ENCODE results near the gene FGD4.

Gene FGD4

DNA sequence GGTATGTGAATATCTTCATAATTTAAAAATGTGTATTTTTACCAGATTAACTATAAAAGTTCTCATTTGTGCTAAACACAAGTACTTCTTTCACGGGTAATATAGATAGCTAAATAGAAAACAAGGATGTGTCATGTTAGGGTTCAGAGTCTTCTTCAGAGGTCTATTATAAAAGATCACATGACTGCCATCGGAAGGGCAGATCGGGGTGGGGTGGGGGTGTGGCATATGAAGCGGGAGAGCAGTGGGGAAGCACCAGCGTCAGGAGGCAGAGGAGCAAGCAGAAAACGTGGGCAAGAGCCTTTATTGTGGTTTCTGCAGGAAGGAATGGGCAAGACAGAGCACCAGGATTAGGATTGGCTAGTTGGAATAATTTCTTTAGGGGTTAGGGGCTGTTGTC lies 216.1 kb downstream of the FGD4 start:
- no peak for DNase-seq

DNA sequence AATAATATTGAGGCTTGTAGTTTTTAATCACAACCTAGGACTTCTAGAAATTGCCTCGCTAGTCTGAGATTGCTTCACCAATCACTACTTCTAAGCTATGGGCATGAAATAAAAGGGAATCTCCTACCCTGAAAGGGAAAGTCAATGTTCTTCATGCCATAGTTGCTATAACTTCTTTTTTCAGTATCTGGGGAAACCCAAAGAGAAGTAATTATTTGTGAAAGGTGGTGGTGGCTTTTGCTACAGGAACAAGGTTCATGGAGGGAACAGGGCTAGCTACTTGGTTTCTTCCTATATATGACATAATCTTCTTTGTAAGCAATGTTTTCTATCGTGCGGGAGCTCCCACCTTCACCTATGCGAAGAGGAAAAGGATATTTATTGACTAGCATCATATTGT lies 218.2 kb downstream of the FGD4 start:
- DNase-seq: no peak

DNA sequence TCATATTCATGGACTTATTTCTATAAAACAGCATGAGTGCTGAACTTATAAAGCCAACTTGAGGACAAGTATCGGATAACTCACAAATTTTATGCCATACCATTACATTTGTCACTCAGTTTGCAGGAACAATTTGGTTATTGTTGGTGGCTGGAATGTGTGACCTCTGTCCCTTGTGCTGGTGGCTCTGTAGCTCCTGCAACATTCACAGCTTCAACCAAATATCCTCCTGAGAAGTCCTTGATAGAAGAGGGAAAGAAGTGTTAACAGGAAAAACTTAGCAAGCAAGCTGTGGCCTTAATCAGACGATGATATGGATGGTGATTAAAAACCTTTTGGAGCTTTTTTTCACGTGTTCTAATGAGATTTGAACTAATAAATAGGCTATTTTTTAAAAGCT lies 218.8 kb downstream of the FGD4 start:
- DNase-seq: no peak

DNA sequence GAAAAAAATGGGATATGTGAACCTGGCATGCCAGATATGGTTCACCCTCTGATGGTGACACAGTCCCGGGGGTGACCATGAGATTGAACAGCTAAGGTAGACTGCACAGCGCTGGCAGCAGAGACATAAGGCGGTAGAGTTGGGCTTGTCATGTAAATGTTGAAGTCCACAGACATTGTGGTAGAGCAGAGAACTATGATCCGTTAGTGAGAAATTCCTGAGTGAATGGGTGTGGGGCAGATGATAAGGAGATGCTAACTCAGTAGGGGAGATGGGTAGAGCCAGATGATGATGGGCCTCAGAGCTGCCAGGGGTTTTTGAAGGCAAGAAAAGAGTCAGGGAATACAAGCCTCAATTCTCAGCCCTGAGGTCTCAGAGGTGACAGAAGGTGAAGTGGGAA lies 228.6 kb downstream of the FGD4 start:
- no peak for DNase-seq

DNA sequence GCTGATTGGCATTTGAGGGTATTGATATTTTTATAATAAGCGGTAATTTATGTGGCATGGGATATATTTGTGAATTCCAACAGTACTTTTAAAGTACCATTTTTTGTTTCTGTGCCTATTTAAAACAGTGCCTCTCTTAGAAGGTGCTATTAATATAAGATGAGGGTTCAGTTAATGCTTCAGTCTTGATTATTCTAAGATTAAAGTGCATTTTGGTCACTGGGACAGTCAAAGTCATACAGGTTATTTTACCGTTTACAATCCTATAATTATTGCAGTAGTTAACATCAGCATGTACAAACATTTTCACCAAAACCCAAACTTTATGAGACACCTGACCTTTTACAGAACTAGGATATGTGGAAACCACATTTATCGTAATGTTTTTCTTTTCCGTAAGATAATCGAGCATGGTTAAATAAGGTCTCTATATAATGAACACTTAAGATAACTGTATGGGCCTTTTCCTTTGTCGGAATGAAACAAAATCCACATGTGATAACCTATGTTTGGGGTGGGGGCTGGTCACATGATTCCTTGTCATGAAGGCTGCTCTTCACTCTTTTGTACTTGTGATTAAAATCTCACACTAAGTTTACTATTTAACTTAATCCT lies 242.0 kb downstream of the FGD4 start:
- DNase-seq: no peak

DNA sequence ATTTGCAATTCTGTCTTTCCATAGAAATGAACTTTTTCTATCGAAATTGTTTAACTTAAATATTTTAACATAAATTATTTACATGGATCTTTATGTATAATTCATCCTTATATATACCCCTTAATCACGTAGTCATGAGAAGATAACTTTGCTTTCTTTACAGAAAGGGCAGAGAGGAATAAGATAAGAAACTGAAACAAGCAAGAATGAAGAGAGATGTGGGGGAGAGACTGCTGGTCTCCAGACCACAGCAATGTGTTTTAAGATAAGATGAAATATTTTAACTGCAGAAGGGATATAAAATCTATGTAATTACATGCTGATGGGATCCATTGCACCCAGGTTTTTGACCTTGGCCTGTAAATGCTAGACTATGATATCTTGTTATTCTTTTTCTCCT lies 245.1 kb downstream of the FGD4 start:
- no peak for DNase-seq

DNA sequence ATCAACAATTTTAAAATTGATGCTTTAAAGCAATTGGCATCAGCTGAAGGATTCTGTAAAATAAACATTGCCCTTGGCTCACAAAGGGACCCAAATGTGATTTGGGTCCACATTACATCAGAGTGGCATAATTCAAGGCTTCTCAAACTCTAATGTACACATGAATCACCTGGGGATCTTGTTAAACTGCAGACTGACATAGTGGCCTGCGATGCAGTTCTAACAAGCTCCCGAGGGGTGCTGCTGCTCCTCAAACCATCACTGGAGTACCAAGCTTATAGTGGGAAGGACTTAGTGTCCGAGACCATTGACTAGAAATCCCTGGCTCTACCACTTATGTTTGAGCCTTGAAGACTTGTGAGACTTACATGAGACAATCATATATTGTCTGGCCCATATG lies 247.9 kb downstream of the FGD4 start:
- no peak for DNase-seq

DNA sequence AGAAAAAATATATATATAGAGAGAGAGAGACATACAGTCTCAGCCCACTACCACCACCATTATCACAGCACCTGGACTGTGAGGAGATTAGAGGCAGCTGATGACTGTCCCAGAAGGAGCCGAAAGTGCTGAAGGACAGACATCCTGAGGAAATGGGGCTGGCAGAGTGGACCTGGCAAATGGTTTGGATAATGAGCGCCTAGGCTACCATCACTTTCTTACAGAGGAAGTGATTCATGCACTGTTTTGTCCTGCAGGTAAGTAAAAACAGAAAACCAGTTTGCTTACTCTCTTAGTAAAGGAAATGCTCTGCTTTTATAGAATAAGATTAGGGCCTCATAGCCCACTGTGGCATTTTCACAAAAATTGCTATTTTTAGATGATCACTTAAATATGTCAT lies 251.2 kb downstream of the FGD4 start:
- no peak for DNase-seq

DNA sequence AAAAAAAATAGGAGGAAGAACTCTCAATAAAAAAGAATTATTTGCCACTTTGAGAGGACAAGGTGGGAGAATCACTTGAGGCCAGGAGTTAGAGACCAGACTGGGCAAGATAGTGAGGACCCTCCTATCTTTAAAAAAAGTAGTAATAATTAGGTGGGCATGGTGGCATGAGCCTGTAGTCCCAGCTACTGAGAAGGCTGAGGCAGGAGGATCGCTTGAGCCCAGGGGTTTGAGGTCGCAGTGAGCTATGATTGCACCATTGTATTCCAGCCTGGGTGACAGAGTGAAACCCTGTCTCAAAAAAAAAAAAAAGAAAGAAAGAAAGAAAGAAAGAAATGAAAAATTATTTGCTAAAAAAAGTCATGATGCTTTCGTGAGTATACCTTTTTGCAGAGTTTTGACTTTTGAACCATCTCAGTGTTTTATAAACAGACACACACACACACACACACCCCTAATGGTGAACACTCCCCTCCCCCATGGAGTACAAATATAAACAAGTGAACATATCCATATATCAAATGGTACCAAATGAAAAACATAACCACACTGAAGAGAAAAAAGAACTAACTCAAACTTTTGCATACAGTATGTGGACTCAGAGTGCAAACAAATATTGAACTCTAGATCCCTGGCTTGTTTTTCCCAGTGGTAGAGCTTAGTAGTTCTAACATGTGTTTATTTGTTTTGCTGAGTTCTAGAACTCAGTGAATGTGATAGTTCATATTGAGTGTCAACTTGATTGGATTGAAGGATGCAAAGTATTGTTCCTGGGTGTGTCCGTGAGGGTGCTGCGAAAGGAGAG lies 252.0 kb downstream of the FGD4 start:
- no peak for DNase-seq

DNA sequence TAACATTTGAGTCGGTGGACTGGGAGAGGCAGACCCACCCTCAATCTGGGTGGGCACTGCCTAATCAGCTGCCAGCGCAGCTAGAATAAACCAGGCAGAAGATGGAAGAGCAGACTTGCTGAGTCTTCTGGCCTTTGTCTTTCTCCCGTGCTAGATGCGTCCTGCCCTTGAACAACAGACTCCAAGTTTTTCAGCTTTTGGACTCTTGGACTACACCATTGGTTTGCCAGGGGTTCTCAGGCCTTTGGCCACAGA lies 252.5 kb downstream of the FGD4 start:
- no peak for DNase-seq

DNA sequence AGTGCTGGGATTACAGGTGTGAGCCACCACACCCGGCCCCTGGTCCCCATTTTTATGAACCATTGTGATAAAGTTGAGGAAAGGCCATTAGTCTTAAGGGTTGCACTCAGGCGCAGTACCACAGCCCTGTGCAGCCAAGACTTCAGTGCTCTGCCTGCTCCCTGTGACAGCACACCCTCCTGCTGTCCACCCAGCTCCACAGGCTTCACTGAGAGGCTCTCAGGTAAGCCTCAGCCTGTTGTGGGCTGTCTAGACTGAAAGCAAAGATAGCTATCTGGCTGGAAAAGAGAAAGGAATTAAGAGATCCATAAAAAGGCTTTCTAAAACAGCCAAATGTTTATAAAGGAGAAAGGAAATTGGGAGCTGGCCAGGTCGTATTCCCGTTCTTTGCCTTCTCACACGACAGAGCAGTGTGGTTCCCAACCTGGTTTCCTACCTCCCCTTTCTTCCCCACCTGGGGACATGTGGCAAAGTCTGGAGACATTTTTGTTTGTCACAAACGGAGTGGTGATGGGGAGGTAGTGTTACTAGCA lies 260.6 kb downstream of the FGD4 start:
- DNase-seq: no peak

DNA sequence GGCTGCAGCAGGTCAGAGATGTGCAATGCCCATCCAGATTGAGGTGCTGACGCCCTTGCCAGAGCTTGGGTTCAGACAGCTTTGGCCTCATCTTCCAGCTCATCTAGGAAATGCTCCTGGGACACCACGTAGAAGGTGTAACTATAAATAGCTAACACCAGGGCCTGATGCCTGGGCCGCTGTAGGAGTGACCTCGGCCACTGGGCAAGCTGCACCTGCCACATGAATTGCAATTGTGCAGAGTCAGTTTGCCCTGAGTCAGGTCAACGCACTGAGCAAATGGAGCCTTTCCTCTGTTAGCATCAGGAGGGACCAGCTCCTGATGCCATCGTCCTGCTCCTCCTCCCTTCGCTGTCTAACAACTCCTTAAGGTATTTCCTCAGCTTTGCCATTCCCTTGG lies 262.3 kb downstream of the FGD4 start:
- no peak for DNase-seq

DNA sequence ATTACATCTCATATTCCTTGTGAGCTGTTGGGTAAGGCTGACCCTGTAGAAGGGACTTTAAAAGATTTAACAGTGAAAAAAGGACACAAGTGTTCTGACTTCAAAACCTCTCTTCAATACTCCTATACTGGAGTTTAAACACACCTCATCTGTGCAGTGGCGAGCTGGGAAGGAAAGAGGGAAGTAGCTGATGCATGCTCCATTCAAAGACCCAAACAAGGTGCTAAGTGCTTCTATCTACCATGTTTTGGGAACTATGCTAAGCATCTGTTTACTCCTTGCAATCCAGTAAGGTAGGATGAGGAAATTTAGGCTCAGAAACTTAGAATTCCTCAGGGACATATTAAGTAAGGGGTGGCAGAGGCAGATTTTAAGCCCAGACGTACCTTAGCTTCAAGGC lies 263.3 kb downstream of the FGD4 start:
- DNase-seq: no peak

DNA sequence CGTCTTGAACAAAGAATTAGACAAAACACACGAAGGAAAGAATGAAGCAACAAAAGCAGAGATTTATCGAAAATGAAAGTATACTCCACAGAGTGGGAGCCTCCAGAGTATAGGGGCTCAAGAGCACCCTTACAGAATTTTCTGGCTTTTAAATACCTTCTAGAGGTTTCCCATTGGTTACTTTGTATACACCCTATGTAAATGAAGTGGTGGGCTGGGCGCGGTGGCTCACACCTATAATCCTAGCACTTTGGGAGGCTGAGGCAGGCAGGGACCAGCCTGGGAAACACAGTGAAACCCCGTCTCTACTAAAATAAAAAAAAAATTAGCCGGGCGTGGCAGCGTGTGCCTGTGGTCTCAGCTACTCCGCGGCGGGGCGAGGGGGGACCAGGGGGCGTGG lies 266.7 kb downstream of the FGD4 start:
- no peak for DNase-seq

DNA sequence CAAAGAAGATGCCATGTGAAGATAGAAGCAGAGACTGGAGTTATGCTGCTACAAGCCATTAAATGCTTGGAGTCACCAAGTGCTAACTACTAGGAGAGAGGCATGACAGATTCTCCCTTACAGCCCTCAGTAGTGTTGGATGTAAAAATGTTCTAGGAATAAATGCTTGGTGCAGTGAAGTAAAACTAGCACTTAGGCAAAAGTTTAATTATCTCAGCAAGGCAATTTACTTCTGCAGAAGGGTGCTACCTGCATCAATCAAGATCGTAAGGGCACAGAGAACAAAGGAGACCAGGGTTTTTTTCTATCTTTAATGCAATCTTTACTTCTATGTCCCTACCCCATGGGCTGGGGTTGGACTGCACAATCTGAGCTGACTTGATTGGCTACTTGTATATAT lies 270.2 kb downstream of the FGD4 start:
- no peak for DNase-seq

DNA sequence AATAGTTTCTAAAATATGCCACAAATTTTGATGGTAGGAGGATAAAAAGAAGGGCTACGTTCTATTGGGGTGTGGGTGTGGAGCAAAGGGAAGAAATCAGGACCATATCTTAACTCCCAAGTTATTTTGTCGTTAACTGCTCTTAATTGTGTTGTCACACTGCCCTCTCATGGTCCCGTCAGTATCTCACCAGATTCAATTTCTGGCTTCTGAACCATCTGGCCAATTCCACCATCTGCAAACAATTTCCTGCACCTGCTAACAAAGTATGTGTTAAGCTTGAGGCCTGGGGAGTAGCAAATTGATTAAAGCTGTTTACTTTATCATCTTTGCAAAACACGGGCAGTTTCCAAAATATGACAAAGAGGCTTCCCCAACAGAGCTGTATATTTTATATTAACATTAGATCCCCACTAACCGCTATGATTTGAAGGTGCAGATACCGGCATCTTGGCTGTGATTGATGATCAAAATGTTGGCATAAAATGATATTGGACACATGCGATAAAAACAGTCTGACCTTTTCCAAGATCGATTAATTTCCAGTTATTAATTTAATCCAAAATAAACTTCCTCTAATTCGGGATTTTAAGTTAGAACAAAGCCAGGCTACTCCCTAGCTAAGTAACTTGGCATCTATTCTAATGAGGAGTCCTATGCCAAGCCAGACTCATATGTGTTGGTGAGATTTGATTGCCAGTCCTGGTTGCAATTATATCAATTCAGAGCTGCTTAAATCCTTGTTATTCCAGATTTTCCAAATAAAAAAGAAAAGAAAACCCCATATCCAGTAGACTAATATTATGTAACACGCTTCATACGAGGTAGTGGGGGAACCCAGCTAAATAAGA lies 272.8 kb downstream of the FGD4 start:
- DNase-seq: no peak

DNA sequence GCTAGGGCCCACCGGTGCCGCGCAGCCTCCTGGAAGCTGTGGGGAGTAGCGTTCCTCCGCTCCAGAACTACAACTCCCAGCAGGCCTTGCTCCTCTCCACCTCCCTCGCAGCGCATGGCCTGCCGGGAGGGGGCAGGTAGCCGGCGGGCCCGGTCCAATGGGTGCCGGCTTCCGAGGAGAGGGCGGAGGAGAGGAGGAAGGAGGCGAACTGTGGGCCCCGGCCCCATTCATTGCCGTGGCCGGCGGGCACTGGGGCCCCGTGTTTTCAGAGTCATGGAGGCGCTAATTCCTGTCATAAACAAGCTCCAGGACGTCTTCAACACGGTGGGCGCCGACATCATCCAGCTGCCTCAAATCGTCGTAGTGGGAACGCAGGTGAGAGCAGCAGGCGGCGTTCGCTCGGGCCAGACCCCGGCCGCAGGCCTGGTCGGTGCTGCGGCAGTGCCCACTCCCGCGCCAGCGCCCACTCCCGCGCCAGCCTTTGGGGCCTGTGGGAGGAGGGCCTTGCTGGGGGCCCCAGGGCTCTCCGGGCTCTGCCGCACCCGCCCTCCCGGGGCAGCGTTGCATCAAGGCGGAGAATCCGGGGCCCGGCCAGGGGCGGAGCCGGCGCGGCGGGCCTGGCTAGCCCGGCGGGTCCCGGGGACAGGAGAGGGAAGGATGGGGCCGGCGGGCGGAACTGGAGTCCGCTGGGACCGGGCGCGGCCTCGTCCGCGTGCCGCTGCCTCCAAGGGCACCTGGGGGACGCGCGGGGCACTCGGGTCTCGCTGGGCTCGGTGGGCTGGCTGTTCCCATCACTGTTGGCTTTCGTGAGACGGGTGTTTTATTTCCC lies 279.9 kb downstream of the FGD4 start, which contains the start of gene DNM1L:
Gene DNM1L, plus strand, starts transcription at position 211 of the 829 bp plus-strand sequence. Its CDS starts 63 bp downstream, at position 274.
- DNase-seq: peak; percentile 92

DNA sequence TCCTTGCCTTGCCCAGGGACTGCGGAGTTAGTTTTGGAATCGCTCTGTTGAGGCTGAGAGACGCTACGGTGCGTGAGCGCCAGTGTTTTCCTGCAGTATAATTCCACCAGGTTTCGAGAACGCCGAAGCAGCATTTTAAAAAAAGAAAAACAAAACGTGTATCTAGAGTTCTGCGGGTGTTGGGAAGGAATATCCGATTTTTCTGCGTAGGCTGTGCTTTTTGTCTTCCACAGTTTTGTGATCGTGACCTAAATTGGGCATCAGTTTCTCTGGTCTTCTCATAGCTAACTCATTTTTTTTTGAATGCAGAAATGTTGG lies 280.5 kb downstream of the FGD4 start:
- DNase-seq: no peak

DNA sequence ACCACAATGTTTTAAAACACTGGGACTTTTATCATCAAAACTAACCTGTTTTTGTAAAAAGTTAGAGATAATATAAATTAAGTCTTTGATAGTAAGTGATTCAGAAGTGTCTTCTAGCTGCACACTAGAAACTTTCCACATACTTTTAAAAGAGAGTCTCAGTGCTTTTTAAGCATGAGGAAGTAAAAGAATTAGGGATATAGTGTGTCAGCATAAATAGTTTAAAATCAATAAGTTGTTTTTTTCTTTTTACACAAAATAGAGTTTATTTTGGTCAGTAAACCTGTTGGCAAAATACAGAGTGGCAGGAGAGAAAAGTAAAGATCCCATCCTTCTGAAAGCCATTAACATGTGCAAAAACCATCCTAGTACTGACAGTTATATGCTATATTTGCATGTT lies 281.4 kb downstream of the FGD4 start:
- DNase-seq: no peak

DNA sequence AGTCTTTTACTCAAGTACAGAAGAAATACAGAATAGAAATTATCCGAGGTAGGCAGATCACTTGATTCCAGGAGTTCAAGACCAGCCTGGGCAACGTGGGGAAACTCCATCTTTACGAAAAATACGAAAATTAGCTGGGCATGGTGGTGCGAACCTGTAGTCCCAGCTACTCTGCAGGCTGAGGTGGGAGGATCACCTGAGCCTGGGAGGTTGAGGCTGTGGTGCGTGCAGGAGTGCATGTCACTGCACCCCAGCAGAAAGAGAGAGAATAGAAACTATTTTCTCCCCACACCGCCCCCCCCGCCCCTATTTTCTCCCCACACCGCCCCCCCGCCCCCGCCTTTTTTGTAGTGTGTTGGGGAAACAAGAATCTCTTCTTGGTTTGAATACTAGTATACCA lies 281.9 kb downstream of the FGD4 start:
- DNase-seq: no peak

DNA sequence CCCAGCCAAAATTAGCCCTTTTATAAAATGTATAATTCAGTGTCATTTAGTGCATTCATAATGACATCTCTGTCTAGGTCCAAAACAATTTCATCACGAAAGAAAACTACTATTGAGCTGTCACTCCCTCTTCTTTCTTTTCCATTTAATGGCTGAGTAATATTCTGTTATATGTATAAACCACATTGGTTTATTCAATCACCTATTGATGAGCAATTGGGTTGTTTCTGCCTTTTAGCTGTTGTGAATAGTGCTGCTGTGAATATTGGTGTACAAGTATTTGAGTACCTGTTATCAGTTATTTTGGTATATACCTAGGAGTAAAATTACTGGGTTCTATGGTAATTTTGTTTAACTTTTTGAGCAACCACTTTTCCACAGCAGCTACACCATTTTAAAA lies 287.0 kb downstream of the FGD4 start:
- no peak for DNase-seq

DNA sequence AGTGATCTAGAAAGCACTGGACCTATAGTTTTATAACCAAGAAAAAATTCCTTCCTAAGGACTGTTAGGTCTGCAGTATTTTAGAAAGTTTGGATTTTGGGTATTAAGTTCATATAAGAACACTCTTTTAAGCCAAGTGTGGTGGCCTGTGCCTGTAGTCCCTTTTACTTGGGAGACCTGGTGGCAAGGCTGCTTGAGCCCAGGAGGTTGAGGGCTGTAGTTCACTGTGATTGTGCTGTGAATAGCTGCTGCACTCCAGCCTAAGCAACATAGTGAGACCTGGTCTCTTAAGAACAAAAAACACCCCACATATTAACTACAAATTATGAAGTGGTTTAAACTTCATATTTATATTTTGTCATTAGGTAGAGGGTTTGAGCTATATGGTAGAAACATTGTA lies 289.4 kb downstream of the FGD4 start:
- no peak for DNase-seq

DNA sequence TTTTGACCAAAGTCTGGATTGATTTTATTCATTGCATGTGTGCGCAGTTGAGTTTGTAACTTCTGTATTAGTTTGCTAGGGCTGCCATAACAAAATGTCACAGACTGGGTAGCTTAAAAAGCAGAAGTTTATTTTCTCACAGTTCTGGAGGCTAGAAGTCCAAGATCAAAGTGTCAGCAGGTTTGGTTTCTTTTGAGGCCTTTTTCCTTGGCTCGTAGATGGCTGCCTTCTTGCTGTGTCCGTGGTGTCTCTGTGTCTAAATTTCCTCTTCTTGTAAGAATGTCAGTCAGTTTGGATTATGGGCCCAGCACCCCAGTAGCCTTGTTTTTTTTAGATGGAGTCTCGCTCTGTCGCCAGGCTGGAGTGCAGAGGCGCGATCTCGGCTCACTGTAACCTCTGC lies 291.6 kb downstream of the FGD4 start:
- no peak for DNase-seq
